SU-DHL-6 (cell line): ENCODE data around the gene NFIX.

ENCODE experiments used
- H2AFZ ChIP-seq: fragments of 200-600 bp; sonication (generic); 2 replicates; pipeline ENCODE4 v1.6.1; 2014; ENCODE audit warnings: low read depth, mild to moderate bottlenecking, moderate library complexity, mixed read lengths, antibody characterized with exemption, low read length; ENCODE audit not compliant: severe bottlenecking
- H3F3A ChIP-seq: fragments of 200-600 bp; shearing (Covaris generic); 2 replicates; pipeline ENCODE4 v1.6.0; 2016; ENCODE audit warnings: antibody characterized with exemption, mild to moderate bottlenecking; ENCODE audit not compliant: insufficient read depth
- H3K27ac ChIP-seq: fragments of 200-600 bp; sonication (generic); 2 replicates; pipeline ENCODE4 v1.5.1; 2016; ENCODE audit warnings: low read depth, mild to moderate bottlenecking, low read length, moderate library complexity, mixed read lengths
- H3K27me3 ChIP-seq: fragments of 200-600 bp; sonication (generic), shearing (Covaris generic); 2 replicates; pipeline ENCODE4 v1.6.0; 2014; ENCODE audit warnings: mild to moderate bottlenecking, low read length
- H3K36me3 ChIP-seq: fragments of 200-600 bp; sonication (generic); 2 replicates; pipeline ENCODE4 v1.6.1; 2014; ENCODE audit warnings: mild to moderate bottlenecking, low read length, mixed read lengths
- H3K4me2 ChIP-seq: fragments of 300-600, 200-600 bp; shearing (Covaris generic), sonication (generic); 2 replicates; pipeline ENCODE4 v1.6.0; 2014; ENCODE audit warnings: low read length, low read depth, mild to moderate bottlenecking; ENCODE audit not compliant: poor library complexity, severe bottlenecking
- H3K4me3 ChIP-seq: fragments of 200-600 bp; sonication (generic); 2 replicates; pipeline ENCODE4 v1.5.1; 2014; ENCODE audit warnings: antibody characterized with exemption, low read length, mild to moderate bottlenecking, mixed read lengths; ENCODE audit not compliant: insufficient read depth, poor library complexity, severe bottlenecking
- H3K79me2 ChIP-seq: fragments of 200-600 bp; sonication (generic); 2 replicates; pipeline ENCODE4 v1.6.1; 2014; ENCODE audit warnings: mild to moderate bottlenecking, low read length, moderate library complexity; ENCODE audit not compliant: insufficient read depth
- H3K9ac ChIP-seq: fragments of 200-600 bp; sonication (generic); 2 replicates; pipeline ENCODE4 v1.7.0; 2014; ENCODE audit warnings: mild to moderate bottlenecking, low read length
- H3K9me2 ChIP-seq: fragments of 200-600 bp; sonication (generic); replicated peaks from 2 replicates; pipeline ENCODE4 v1.6.1; 2014; ENCODE audit warnings: low read length; ENCODE audit not compliant: insufficient read depth
- H3K9me3 ChIP-seq: fragments of 200-600 bp; sonication (generic); 2 replicates; pipeline ENCODE4 v1.6.1; 2014; ENCODE audit warnings: low read length, mixed read lengths; ENCODE audit not compliant: insufficient read depth
- H4K20me1 ChIP-seq: fragments of 200-600 bp; sonication (generic); 2 replicates; pipeline ENCODE4 v1.6.1; 2014; ENCODE audit warnings: low read depth, mild to moderate bottlenecking, antibody characterized with exemption, low read length, moderate library complexity, mixed read lengths
- CTCF ChIP-seq: fragments of 200-600 bp; sonication (generic); IDR thresholded peaks from one replicate; pipeline ENCODE4 v1.5.1; 2017; ENCODE audit warnings: antibody characterized with exemption, mild to moderate bottlenecking, low read length, moderate library complexity; ENCODE audit not compliant: insufficient read depth, poor library complexity, severe bottlenecking
- EZH2phosphoT487 ChIP-seq: fragments of 200-600 bp; sonication (generic), shearing (Covaris generic); conservative IDR thresholded peaks from 2 replicates; pipeline ENCODE4 v1.6.1; 2018; ENCODE audit warnings: mild to moderate bottlenecking, antibody characterized with exemption, low read length, moderate library complexity, mixed read lengths

The NFIX gene

GRCh38 chr19:13112555-13112954 lies 117.3 kb downstream of the NFIX start:
- Histone ChIP-seq H3K27ac (no peak overlapping the region), H3K9me3 (no peaks in the 10 kb centered on the region), H3K9me2 (no peaks in the 10 kb centered on the region), H3K9ac (no peak overlapping the region), H3K4me3 (no peak overlapping the region), H3F3A (peaks cover 8% of the 10 kb centered on the region), H3K4me2 (no peak overlapping the region), H2AFZ (no peak overlapping the region), H3K36me3 (0 out of 2 replicates have a peak, but pooled peaks cover 2% of the 10 kb centered on the region), H3K79me2 (peaks cover 10% of the 10 kb centered on the region), H4K20me1 (no peaks in the 10 kb centered on the region), H3K27me3 (no peaks in the 10 kb centered on the region)
- no peak for TF ChIP-seq EZH2phosphoT487
- no peak for TF ChIP-seq CTCF

GRCh38 chr19:13115936-13116281 lies 120.6 kb downstream of the NFIX start:
- no peaks in the 10 kb centered on the region for H4K20me1 ChIP-seq
- H3K27me3 ChIP-seq: no peaks in the 10 kb centered on the region
- H3K9ac ChIP-seq: peak overlapping the region; percentile 79
- no peak for TF ChIP-seq CTCF
- no peak for TF ChIP-seq EZH2phosphoT487
- H3K9me3 ChIP-seq: no peaks in the 10 kb centered on the region
- H3K4me2 ChIP-seq: peak overlapping the region; percentile 74
- peaks cover 8% of the 10 kb centered on the region for H3F3A ChIP-seq
- peak overlapping the region; percentile 95 for H3K4me3 ChIP-seq
- H3K79me2 ChIP-seq: peaks cover 37% of the 10 kb centered on the region
- H3K27ac ChIP-seq: peak overlapping the region; percentile 79
- H3K9me2 ChIP-seq: no peaks in the 10 kb centered on the region
- 0 out of 2 replicates have a peak, but pooled peaks cover 2% of the 10 kb centered on the region for H3K36me3 ChIP-seq
- H2AFZ ChIP-seq: no peak overlapping the region

- 0 out of 2 replicates have a peak, but pooled peaks cover 2% of the 10 kb centered on the region for H3K36me3 ChIP-seq
- no peaks in the 10 kb centered on the region for H4K20me1 ChIP-seq
- H3F3A ChIP-seq: peaks cover 8% of the 10 kb centered on the region
- no peak for TF ChIP-seq CTCF
- no peak for TF ChIP-seq EZH2phosphoT487
- H3K4me2 ChIP-seq: peak within 1 kb of the TSS; percentile 74
- H3K27ac ChIP-seq: peak within 1 kb of the TSS; percentile 79
- peaks cover 43% of the 10 kb centered on the region for H3K79me2 ChIP-seq
- no peaks in the 10 kb centered on the region for H3K27me3 ChIP-seq
- no peaks in the 10 kb centered on the region for H3K9me3 ChIP-seq
- H3K9me2 ChIP-seq: no peaks in the 10 kb centered on the region
- H3K9ac ChIP-seq: peak within 1 kb of the TSS; percentile 79
- peak within 1 kb of the TSS; percentile 95 for H3K4me3 ChIP-seq
- H2AFZ ChIP-seq: peak within 1 kb of the TSS; percentile 77
Measured at GRCh38 chr19:13116282-13117175, 121.3 kb downstream of the NFIX start, which contains the start of gene TRMT1. TRMT1 (minus strand) TSS chr19:13116740; CDS start chr19:13116399, 341 bp downstream.
